VCaP (cell line): Measurements from ENCODE around the gene PHF19.

Experiments used
- H3K27ac ChIP-seq: fragments of 450-650 bp; 2 replicates; pipeline ENCODE4 v1.5.1; 2017
- TF ChIP-seq, protein P1 (sequence below): fragments of 450-650 bp; conservative IDR thresholded peaks from 2 replicates; pipeline ENCODE4 v1.5.1; 2017; ENCODE audit warnings: mild to moderate bottlenecking, moderate library complexity

The PHF19 gene

GRCh38 chr9:120901755-120902568 is 25.0 kb upstream of the PHF19 start:
- TF ChIP-seq, protein P1, sequence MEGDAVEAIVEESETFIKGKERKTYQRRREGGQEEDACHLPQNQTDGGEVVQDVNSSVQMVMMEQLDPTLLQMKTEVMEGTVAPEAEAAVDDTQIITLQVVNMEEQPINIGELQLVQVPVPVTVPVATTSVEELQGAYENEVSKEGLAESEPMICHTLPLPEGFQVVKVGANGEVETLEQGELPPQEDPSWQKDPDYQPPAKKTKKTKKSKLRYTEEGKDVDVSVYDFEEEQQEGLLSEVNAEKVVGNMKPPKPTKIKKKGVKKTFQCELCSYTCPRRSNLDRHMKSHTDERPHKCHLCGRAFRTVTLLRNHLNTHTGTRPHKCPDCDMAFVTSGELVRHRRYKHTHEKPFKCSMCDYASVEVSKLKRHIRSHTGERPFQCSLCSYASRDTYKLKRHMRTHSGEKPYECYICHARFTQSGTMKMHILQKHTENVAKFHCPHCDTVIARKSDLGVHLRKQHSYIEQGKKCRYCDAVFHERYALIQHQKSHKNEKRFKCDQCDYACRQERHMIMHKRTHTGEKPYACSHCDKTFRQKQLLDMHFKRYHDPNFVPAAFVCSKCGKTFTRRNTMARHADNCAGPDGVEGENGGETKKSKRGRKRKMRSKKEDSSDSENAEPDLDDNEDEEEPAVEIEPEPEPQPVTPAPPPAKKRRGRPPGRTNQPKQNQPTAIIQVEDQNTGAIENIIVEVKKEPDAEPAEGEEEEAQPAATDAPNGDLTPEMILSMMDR = no peak
- H3K27ac ChIP-seq = no peak overlapping the region

- TF ChIP-seq, protein P1 = no peak
- H3K27ac ChIP-seq = no peak overlapping the region
These were observed 23.8 kb upstream of the PHF19 start for GRCh38 chr9:120900824-120901223.

DNA sequence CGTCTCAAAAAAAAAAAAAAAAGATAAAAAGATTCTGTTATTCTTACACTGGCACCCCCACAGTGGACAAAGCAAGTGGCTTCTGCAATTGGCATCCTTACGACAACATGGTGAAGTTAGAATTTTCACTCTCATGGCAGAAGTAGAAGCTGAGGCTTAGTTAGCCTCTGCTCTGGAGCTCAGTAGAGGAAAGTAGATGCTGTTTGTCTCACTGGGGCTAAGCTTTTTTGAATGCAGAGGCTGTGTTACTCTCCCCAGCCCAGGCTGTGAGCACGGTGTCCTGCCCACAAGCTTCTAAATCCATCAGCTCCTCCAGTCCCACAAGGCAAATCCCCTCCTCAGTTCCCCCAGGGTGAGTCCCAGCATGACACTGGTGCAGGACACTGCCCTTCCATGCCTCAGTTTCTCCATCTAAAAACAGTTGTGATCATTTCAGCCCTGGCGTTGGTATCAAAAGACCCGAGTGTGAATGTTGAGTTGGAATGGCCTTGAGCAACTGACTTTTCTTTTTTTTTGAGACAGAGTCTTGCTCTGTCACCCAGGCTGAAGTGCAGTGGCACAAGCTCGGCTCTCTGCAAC is 22.6 kb upstream of the PHF19 start:
- TF ChIP-seq, protein P1 = no peak
- H3K27ac ChIP-seq = no peak overlapping the region

DNA sequence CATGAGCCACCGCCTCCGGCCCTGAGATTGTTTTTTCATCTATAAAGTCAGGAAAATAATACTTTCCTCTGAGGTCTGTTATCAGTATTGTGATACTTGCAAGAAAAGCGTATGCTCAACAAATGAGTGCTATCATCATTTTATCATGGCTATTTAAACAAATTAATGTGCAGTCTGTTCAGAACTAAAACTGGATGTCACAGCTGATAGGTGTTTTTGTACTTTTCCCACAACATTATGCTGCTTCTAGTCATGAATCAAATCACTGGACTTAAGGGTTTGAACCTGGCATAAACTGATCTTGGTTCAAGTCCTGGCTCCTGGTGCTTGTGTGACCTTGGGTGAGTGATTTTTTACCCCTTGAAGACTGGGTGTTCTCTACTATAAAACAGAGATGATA is 21.4 kb upstream of the PHF19 start:
- TF ChIP-seq, protein P1 = no peak
- H3K27ac ChIP-seq = no peak overlapping the region

DNA sequence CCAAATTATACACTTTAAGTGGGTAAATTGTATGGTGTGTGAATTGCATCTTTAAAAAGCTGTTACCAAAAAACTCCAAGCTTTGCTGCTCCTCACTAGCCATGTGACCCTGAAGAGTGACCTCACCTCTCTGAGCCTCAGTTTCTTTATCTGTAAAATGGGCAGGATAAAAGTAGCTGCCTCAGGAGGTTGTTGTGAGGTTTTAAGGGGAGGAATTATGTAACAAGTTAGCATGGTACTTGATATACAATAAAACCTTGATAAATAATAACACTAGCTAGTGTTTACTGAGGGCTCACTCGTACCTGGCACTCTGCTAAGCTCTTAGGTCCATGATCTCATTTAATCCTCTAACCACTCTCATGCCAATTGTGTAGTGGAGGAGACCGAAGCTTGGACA is 19.0 kb upstream of the PHF19 start:
- no peak overlapping the region for H3K27ac ChIP-seq
- TF ChIP-seq, protein P1 = no peak

GRCh38 chr9:120894321-120895148 is 17.5 kb upstream of the PHF19 start:
- TF ChIP-seq, protein P1 = no peak
- no peak overlapping the region for H3K27ac ChIP-seq
